GM19452 (cell line): ENCODE data around the gene LRFN3.
"Not testable (repeated sequence)": the region's sequence is repeated elsewhere in the genome, so short reads cannot be mapped to it uniquely, and the experiment has no call there.

ENCODE experiments used
- ATAC-seq: cut with Tn5 transposase; IDR thresholded peaks from one replicate; pipeline ENCODE4 v1.9.1; 2021; ENCODE audit not compliant: unreplicated experiment

The LRFN3 gene

DNA sequence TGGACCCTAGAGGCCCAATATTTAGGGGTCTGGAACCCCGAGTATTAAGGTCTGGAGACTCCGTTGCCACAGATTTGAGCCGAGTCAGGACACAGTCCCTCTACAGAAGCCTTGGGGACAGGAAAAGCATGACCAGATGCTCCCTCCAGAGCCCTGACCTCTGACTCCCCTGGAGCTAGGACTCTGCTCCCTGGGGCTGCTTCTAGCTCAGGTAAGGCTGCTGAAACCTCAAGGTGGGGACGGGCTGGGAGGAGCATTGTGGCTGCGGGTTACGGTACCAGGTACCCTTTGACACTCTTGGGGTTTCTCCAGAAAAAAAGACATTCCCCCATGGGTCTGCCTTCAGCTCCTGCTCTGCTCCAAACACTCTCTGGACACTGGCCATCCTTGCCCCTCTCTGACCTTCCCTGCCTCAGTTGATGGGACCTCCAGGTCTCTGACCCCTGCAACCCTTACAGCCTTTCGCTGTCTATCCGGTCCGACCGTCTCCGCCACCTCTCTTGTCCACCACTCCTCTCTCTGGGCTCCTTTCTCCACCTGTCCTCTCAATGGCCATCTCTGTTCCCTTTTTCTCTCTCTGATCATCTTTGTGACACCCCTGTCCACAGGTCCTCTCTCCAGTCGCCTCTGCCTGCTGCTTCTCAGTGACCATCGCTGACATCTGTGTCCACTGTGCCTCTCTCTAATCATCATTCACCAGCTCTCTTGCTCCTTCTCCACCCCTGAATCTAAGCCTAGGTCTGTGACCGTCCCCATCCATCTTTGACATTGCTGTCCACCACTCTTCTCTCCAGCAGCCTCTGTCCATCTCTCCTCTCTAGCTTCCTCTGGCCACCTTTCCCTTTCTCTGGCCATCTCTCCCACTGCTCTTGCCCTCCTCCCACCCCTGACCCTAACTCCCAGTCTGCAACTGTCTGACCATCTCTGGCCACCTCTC, 1.4 kb downstream of the LRFN3 start:
- ATAC-seq, result no peak

DNA sequence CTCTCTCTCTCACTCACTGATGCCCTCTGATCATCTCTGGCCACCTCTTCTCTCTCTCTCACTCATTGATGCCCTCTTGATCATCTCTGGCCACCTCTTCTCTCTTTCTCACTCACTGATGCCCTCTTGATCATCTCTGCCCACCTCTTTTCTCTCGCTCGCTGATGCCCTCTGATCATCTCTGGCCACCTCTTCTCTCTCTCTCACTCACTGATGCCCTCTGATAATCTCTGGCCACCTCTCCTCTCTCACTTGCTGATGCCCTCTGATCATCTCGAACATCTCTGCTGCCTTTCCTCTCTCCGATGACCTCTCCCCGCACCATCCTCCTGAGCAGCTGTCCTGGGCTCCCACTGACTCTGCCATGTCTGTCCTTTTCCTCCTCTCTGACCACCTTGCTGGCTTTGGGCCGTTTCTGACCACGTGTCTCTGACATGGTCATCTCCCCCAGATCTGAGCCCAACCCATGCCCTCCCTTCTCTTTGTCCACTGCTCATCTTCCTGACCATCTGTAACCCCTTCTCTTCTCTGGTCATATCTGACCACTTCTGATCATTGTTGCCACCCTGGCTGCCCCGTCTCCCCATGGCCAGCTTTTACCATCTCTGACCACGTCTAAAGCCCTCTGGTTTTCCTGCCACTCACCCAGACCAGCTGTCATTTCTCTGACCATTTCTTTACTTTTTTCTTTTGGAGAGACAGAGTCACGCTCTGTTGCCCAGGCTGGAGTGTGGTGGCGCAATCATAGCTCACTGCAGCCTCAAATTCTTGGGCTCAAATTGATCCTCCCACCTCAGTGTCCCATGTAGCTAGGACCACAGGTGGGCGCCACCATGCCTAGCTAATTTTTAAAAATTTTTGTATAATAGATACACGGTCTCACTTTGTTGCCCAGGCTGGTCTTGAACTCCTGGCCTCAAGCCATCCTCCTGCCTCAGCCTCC, 2.4 kb downstream of the LRFN3 start:
- no peak for ATAC-seq

DNA sequence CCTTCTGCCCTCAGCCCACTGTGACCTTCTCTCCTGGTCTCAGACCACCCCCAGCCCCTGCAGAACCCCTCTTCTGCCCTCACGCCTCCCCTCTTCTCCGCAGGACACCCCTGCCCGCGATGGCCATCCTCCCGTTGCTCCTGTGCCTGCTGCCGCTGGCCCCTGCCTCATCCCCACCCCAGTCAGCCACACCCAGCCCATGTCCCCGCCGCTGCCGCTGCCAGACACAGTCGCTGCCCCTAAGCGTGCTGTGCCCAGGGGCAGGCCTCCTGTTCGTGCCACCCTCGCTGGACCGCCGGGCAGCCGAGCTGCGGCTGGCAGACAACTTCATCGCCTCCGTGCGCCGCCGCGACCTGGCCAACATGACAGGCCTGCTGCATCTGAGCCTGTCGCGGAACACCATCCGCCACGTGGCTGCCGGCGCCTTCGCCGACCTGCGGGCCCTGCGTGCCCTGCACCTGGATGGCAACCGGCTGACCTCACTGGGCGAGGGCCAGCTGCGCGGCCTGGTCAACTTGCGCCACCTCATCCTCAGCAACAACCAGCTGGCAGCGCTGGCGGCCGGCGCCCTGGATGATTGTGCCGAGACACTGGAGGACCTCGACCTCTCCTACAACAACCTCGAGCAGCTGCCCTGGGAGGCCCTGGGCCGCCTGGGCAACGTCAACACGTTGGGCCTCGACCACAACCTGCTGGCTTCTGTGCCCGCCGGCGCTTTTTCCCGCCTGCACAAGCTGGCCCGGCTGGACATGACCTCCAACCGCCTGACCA, 3.3 kb downstream of the LRFN3 start:
- no peak for ATAC-seq

DNA sequence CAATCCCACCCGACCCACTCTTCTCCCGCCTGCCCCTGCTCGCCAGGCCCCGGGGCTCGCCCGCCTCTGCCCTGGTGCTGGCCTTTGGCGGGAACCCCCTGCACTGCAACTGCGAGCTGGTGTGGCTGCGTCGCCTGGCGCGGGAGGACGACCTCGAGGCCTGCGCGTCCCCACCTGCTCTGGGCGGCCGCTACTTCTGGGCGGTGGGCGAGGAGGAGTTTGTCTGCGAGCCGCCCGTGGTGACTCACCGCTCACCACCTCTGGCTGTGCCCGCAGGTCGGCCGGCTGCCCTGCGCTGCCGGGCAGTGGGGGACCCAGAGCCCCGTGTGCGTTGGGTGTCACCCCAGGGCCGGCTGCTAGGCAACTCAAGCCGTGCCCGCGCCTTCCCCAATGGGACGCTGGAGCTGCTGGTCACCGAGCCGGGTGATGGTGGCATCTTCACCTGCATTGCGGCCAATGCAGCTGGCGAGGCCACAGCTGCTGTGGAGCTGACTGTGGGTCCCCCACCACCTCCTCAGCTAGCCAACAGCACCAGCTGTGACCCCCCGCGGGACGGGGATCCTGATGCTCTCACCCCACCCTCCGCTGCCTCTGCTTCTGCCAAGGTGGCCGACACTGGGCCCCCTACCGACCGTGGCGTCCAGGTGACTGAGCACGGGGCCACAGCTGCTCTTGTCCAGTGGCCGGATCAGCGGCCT, 4.1 kb downstream of the LRFN3 start:
- no peak for ATAC-seq

DNA sequence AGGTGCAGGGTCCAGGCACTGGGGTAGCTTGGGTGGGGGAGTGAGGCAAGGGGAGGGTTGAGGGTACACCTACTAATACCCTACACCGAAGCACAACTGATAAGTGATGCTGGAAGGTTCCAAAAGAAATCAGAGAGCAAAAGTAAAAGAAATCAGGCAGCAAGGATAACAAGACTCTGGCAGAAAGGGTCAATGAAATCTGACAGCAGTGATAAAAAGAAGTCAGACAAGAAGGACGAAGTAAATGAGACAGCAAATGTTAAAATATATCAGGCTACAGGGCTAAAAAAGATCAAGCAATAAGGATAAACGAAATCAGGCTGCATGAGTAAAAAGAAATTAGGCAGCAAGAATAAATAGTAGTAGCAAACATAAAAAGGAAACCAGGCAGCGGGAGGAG, 4.7 kb downstream of the LRFN3 start:
- no peak for ATAC-seq

DNA sequence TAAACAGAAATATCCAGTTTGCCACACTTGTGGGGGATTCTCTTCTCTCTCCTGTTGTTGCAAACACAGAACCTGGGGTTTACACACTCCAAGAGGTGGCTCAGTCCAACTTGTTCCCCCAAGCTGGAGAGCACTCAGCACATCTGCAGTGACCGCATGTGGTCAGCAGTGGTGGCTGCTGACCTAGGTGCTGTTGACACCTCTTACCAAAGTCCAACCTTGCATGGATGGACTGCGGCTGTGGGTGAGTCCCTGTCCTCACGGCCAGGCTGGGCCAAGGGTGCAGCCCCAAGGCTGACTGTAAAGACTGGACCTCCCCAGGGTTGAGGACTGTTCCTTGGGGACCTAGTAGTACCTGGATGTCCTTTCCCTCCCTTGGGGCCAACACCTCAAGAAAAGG, 6.1 kb downstream of the LRFN3 start:
- ATAC-seq, result no peak

DNA sequence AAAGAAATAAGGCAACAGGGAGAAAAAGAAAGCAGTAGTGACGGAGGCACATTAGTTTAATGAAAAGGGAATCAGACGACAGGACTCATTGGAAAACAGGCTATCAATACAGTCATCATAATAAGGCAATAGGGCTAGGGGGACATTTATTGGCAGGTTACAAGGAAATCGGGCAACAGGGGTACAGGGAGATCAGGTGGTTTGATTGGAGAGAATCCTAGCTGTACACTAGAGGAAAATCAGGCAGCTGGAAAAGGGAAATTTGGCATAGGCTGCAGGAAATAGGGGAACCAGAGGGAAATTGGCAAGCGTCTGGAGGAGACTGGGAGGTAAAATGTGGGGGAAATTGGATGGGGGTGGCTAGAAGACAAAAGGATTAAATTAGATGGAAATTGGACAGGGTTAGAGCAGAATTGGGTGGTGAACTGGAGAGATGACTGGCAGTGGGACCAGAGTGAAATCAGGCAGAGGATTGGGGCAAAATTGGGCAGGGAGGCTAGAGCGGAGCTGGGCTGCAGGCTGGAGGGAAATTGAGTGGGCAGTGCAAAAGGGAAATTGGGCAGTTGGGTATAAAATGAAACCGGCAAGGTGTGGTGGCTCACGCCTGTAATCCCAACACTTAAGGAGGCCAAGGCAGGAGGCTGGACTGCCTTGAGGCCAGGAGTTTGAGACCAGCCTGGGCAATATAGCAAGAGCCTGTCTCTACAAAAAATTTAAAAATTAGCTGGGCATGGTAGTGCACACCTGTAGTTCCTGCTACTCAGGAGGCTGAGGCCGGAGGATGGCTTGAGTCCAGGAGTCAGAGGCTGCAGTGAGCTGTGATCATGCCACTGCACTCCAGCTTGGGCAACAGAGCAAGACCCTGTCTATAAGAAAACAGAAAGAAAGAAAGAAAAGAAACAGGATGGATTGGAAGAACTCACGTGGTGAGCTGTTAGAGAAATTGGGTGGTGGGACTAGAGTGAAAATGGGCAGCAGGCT, 7.4 kb downstream of the LRFN3 start:
- ATAC-seq, result no peak

DNA sequence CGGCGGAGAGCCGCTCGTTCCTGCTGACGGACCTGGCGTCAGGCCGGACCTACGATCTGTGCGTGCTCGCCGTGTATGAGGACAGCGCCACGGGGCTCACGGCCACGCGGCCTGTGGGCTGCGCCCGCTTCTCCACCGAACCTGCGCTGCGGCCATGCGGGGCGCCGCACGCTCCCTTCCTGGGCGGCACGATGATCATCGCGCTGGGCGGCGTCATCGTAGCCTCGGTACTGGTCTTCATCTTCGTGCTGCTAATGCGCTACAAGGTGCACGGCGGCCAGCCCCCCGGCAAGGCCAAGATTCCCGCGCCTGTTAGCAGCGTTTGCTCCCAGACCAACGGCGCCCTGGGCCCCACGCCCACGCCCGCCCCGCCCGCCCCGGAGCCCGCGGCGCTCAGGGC, 8.4 kb downstream of the LRFN3 start:
- ATAC-seq, result no peak

DNA sequence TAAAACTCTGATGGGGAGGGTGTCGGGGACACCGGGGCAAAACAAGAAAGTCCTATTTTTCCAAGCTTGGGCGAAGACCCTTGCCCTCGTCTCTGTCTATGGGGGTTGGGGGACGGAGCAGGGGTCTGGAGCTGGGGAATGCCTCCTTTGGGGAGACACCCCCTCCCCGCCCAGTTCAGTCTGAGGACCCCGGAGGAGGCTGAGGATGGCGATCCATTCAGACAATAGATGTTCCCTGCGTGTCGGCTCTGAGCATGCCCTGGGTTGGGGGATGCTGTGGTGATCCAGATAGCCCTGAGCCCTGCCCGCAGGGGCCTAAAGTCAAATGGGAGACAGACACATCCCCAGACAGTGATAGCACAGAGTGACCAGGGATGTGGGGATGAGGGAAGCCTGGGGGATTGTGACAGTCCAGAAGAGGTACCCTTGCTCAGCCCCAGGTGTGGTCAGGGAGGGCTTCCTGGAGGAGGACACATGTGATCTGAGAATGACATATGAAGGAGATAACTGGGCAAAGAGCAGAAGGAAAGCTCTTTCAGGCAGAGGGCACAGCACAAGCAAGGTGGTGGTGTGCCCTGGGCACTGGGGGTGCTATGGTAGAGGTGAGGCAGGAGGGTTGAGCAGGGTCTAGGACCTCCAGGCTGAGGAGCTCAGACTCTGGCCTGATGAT, 9.1 kb downstream of the LRFN3 start:
- ATAC-seq, result no peak

DNA sequence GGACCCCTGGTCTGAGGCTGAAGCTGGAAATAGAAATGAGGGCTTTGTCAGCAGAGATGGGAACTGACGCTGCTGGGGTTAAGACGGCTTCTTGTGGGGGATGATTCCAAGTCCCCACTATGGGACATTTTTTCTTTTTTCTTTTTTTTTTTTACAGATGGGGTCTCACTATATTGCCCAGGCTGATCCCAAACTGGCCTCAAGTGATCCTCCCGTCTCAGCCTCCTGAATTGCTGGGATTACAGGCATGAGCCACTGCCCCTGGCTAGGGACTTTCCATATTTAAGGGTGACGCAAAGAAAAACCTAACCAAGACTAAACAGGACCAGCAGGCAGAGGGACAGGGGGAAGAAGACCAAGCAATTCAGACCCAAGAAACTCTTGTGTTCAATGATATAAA, 10.0 kb downstream of the LRFN3 start:
- no peak for ATAC-seq

DNA sequence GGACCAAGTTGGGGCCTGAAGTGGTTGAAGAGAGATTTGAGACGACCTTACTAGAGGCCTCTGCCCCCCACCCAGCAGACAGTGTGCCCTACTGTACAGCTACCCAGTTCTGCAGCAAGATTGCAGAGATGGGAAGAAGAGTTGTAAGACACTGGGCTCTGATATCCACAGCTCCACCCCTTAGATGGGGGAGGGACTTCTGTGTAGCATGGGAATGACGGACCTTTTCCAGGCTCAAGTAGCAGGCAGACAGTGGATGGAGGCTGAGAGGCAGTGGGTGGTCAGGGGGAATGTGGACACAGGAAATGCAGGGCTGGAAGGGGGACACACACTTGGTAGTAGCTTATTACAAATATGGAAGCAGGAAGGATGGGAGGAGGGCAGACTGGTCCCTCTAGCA, 13.0 kb downstream of the LRFN3 start:
- no peak for ATAC-seq

DNA sequence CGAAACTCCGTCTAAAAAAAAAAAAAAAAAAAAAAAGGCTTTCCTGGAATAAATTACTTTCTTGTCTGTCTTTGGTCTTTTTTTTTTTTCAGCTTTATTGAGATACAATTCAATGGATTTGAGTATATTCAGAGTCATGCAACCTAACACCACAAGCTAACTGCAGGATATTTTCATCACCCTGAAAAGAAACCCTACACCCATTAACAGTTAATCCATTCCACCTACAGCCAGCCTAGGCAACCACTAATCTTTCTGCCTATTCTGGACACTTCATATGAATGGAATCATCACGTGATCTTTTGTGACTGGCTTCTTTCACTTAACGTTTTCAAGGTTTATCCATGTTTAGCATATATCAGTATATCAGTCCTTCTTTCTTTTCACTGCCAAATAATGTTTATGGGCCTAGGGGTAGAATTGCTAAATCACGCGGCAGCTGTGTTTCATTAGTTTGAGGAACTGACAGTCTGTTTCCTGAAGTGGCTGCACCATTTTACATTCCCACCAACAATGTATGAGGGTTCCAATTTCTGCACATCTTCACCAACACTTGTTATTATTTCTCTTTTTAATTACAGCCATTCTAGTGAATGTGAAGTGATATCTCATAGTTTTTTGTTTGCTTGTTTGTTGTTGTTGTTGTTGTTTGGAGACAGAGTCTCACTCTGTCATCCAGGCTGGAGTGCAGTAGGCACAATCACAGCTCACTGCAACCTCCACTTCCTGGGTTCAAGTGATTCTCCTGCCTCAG, 19.9 kb downstream of the LRFN3 start:
- no peak for ATAC-seq

DNA sequence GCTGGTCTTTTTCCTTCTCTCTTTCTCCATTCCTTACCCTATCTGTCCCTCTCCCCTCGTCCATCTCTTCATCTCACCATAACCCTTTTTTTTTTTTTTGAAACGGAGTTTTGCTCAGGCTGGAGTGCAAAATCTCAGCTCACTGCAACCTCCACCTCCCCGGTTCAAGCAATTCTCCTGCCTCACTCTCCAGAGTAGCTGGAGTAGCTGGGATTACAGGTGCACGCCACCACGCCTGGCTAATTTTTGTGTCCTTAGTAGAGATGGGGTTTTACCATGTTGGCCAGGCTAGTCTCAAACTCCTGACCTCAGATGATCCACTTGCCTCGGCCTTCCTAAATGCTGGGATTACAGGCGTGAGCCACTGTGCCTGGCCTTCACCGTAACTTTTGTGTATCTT, 21.2 kb downstream of the LRFN3 start:
- ATAC-seq, result not testable (repeated sequence)

DNA sequence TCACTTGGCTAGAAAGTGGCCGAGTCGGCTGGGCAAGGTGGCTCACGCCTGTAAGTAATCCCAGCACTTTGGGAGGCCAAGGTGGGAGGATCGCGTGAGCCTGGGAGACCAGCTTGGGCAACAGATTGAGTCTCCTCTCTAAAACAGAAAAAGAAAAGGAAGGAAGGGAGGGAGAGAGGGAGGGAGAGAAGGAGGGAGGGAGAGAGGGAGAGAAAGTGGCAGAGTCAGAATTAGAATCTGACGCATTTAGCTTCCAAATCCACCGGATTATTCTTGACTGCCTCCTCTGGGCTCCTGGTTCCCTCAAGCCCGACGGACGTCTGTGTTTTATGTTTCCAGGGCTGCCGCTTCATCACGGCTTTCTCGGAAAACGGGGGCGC, 22.5 kb downstream of the LRFN3 start:
- no peak for ATAC-seq

DNA sequence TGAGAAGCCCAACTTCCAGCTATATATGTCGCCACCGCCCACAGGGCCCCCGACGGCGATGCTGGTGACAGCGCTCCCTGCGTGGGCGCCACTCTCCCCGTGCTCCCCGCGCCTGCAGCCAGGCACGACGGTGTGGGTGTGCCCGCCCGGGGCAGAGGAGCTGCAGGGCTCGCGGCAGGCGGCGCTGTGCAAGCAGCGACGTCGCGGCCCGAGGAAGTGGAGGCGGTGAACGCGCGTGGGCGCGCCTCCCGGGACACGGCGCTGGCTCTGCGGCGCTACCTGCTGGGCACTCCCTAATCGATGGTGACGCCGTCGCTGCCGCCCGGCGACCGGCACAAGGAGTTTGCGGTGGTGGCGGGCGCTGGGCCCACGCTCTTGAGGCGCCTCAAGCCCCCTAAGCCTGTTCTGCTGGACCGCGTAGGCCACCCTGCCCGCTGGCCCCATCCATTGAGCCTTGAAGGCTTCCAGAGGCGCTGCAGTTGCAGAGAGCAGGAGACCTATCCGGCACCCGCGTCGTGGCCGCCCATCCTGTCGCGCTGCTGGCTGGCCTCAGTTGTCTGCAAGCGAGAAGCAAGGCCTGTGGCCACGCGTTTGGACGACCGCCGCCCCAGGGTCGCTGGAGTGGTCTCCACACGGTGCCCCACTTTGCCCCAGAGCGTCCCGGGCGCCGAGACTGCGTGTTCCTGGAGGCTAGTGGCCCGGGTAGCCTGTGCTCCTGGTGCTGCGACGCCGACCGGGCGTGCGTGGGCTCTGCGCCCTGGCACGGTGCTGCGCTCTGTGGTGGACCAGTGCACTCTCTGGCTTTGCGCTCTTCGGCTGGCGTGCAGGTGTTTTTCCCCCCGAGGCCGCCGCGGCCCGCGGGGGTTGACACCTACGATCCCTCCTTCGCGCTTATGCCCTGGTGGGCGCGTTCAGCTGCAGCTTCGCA, 23.1 kb downstream of the LRFN3 start:
- ATAC-seq, result no peak

DNA sequence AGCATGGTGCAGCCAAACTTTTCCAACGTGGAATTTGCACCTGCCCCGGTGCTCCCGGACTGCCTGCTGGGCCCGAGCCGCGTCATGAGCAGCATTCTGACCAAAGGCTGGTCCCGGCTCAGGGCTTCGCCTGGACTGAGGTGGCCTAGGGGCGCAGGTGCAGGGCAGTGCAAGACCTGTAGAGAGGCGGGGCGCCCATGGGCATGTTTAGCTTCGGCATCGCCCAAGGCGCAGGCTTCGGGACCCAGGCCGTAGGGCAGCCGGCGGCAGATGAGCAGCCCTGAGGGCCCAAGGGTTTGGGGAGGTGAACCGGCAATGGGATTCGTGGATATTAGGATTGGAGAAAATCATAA, 23.8 kb downstream of the LRFN3 start:
- no peak for ATAC-seq

DNA sequence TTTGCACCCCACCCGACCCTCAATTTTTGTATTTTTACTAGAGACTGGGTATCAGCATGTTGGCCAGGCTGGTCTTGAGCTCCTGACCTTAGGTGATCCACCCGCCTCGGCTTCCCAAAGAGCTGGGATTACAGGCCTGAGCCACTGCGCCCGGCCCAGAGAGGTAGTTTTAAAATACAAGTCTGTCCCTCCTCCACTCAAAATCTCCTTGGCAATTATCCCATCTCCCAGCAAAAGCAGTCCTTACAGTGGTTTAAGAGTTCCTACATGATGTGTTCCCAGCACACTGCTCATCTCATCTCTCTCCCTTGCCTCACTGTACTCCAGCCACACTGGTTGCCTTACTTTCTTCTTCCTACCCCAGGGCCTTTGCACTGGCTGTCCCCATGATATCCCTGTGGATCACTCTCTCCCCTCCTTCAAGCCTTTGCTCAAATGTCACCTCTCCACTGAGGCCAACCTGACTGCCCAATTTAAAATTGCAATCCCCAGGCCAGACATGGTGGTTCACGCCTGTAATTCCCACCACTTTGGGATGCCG, 24.3 kb downstream of the LRFN3 start:
- no peak for ATAC-seq
